H9 (cell line): Measurements from ENCODE around the gene IL25. TPM values are rescaled to one million over a fixed set of nuclear protein-coding genes. Genes with fewer than 3 reads are reported as not detected.

Source experiments
- DNase-seq: peaks from one replicate; pipeline ENCODE4 v3.0.0-alpha.2; 2017
- H2AFZ ChIP-seq: one replicate; pipeline ENCODE4 v1.6.1; 2013; ENCODE audit warnings: mild to moderate bottlenecking, low read length, control low read depth, moderate library complexity
- H2AK5ac ChIP-seq: 2 replicates; pipeline ENCODE4 v1.6.1; 2013; ENCODE audit warnings: low read length, control low read depth, mixed read lengths; ENCODE audit not compliant: insufficient read length
- H2BK120ac ChIP-seq: one replicate; pipeline ENCODE4 v1.6.1; 2013; ENCODE audit warnings: low read depth, mild to moderate bottlenecking, low read length, control low read depth, inconsistent platforms; ENCODE audit not compliant: poor library complexity, severe bottlenecking
- H2BK12ac ChIP-seq: 2 replicates; pipeline ENCODE4 v1.6.1; 2013; ENCODE audit warnings: low read length, control low read depth, mixed read lengths, low read depth; ENCODE audit not compliant: insufficient read length
- H2BK15ac ChIP-seq: 2 replicates; pipeline ENCODE4 v1.6.1; 2013; ENCODE audit warnings: low read depth, low read length, control low read depth
- H2BK20ac ChIP-seq: one replicate; pipeline ENCODE4 v1.6.1; 2013; ENCODE audit warnings: low read depth, mild to moderate bottlenecking, low read length, control low read depth, inconsistent platforms; ENCODE audit not compliant: poor library complexity, severe bottlenecking
- H2BK5ac ChIP-seq: 2 replicates; pipeline ENCODE4 v1.6.1; 2013; ENCODE audit warnings: low read length, control low read depth, mixed read lengths; ENCODE audit not compliant: insufficient read length
- H3K14ac ChIP-seq: 2 replicates; pipeline ENCODE4 v1.6.1; 2013; ENCODE audit warnings: low read length, control low read depth; ENCODE audit not compliant: insufficient read depth
- H3K18ac ChIP-seq: 2 replicates; pipeline ENCODE4 v1.6.1; 2013; ENCODE audit warnings: low read depth, mild to moderate bottlenecking, mixed read lengths, low read length, control low read depth; ENCODE audit not compliant: insufficient read length
- H3K23ac ChIP-seq: 2 replicates; pipeline ENCODE4 v1.6.1; 2013; ENCODE audit warnings: low read length, control low read depth, mixed read lengths, low read depth; ENCODE audit not compliant: insufficient read length
- H3K23me2 ChIP-seq: 2 replicates; pipeline ENCODE4 v1.6.1; 2013; ENCODE audit warnings: low read depth, mild to moderate bottlenecking, mixed read lengths, low read length, control low read depth; ENCODE audit not compliant: insufficient read length, poor library complexity, severe bottlenecking
- H3K27ac ChIP-seq: 2 replicates; pipeline ENCODE4 v1.5.1; 2013; ENCODE audit warnings: low read length, control low read depth, mixed read lengths, low read depth; ENCODE audit not compliant: insufficient read length
- H3K27me3 ChIP-seq: 2 replicates; pipeline ENCODE4 v1.6.1; 2013; ENCODE audit warnings: low read length, control low read depth, inconsistent platforms; ENCODE audit not compliant: insufficient read depth
- H3K4ac ChIP-seq: 2 replicates; pipeline ENCODE4 v1.6.1; 2013; ENCODE audit warnings: low read depth, mild to moderate bottlenecking, control low read depth, inconsistent platforms, low read length, moderate library complexity
- H3K4me1 ChIP-seq: 2 replicates; pipeline ENCODE4 v1.6.1; 2013; ENCODE audit warnings: low read length, control low read depth, inconsistent platforms; ENCODE audit not compliant: insufficient read depth
- H3K4me2 ChIP-seq: 2 replicates; pipeline ENCODE4 v1.6.1; 2013; ENCODE audit warnings: low read length, control low read depth, mixed read lengths; ENCODE audit not compliant: insufficient read length, insufficient read depth
- H3K56ac ChIP-seq: 2 replicates; pipeline ENCODE4 v1.6.1; 2013; ENCODE audit warnings: low read depth, mild to moderate bottlenecking, mixed read lengths, low read length, control low read depth; ENCODE audit not compliant: insufficient read length
- H3K79me1 ChIP-seq: 2 replicates; pipeline ENCODE4 v1.6.1; 2013; ENCODE audit warnings: low read depth, mild to moderate bottlenecking, moderate library complexity, low read length, control low read depth, inconsistent platforms; ENCODE audit not compliant: insufficient read depth, poor library complexity, severe bottlenecking
- H3K79me2 ChIP-seq: 2 replicates; pipeline ENCODE4 v1.6.1; 2013; ENCODE audit warnings: low read length, control low read depth, inconsistent platforms; ENCODE audit not compliant: insufficient read depth
- H3K9ac ChIP-seq: 2 replicates; pipeline ENCODE4 v1.6.1; 2013; ENCODE audit warnings: low read length, control low read depth, mixed read lengths; ENCODE audit not compliant: insufficient read length; ENCODE audit errors: extremely low read depth
- H3K9me3 ChIP-seq: one replicate; pipeline ENCODE4 v1.6.1; 2013; ENCODE audit warnings: low read depth, low read length, inconsistent platforms; ENCODE audit not compliant: control insufficient read depth
- H3T11ph ChIP-seq: one replicate; pipeline ENCODE4 v1.6.1; 2013; ENCODE audit warnings: mild to moderate bottlenecking, low read length, control low read depth, inconsistent platforms
- H4K20me1 ChIP-seq: one replicate; pipeline ENCODE4 v1.6.1; 2013; ENCODE audit not compliant: control insufficient read depth, insufficient read length, insufficient read depth
- H4K5ac ChIP-seq: 2 replicates; pipeline ENCODE4 v1.6.1; 2013; ENCODE audit warnings: low read depth, mild to moderate bottlenecking, mixed read lengths, low read length, control low read depth; ENCODE audit not compliant: insufficient read length
- H4K8ac ChIP-seq: replicated peaks from 2 replicates; pipeline ENCODE4 v1.6.1; 2013; ENCODE audit warnings: low read length, control low read depth, mixed read lengths, low read depth; ENCODE audit not compliant: insufficient read length
- H4K91ac ChIP-seq: 2 replicates; pipeline ENCODE4 v1.6.1; 2013; ENCODE audit warnings: low read depth, mild to moderate bottlenecking, moderate library complexity, mixed read lengths, low read length, control low read depth; ENCODE audit not compliant: insufficient read length
- H3K27ac Mint-ChIP-seq, 3 experiments: 2 replicates in 2 of 3; 3 replicates in 1 of 3; pipeline ENCODE4 v1.8.0; 2020 to 2021; ENCODE audit warnings: mixed read lengths in 3 of 3, mild to moderate bottlenecking in 1 of 3, moderate library complexity in 1 of 3
- H3K27me3 Mint-ChIP-seq: 2 replicates; pipeline ENCODE4 v1.8.0; 2021; ENCODE audit warnings: low read depth, mild to moderate bottlenecking, moderate library complexity, mixed read lengths
- H3K36me3 Mint-ChIP-seq, 3 experiments: 2 replicates in 2 of 3; 3 replicates in 1 of 3; pipeline ENCODE4 v1.8.0; 2020 to 2021; ENCODE audit warnings: low read depth in 3 of 3, mixed read lengths in 3 of 3; ENCODE audit not compliant: insufficient read depth in 1 of 3
- H3K4me1 Mint-ChIP-seq, 2 experiments: 2 replicates each; pipeline ENCODE4 v1.8.0; 2020; ENCODE audit warnings: mixed read lengths in 2 of 2
- H3K4me3 Mint-ChIP-seq, 2 experiments: 2 replicates in 1 of 2; 3 replicates in 1 of 2; pipeline ENCODE4 v1.8.0; 2020 to 2021; ENCODE audit warnings: mild to moderate bottlenecking in 2 of 2, mixed read lengths in 2 of 2, moderate library complexity in 1 of 2
- H3K9me3 Mint-ChIP-seq, 2 experiments: 2 replicates in 1 of 2; 3 replicates in 1 of 2; pipeline ENCODE4 v1.8.0; 2020; ENCODE audit warnings: mild to moderate bottlenecking in 2 of 2, mixed read lengths in 2 of 2, moderate library complexity in 1 of 2
- CTCF ChIP-seq: fragments of 200-600 bp; sonication (generic); conservative IDR thresholded peaks from 3 replicates; pipeline ENCODE4 v1.8.0; 2021; ENCODE audit warnings: antibody characterized with exemption, mild to moderate bottlenecking
- WGBS: extraction: QIAGEN DNeasy Blood & Tissue Kit; methylation state at CpG from one replicate; pipeline ENCODE4 v1.1.7; 2013; ENCODE audit warnings: missing lambda C conversion rate, low lambda C conversion rate, mixed read lengths; ENCODE audit not compliant: insufficient read length; ENCODE audit errors: extremely low coverage; 5-methylcytosine and 5-hydroxymethylcytosine counted together
- total RNA-seq: library from RNA; stranded (reverse); gene quantifications from 2 replicates; pipeline ENCODE4 v1.2.1, GENCODE V29; 2021

Gene IL25
- total RNA-seq, 1 experiment from 2014 or later: not detected

- Histone ChIP-seq H3K27ac (no peak overlapping the region), H3K79me1 (no peaks in the 10 kb centered on the region), H3K23ac (no peak overlapping the region), H2BK5ac (no peak overlapping the region), H2BK20ac (no peak overlapping the region), H3K18ac (no peak overlapping the region), H3K9me3 (no peaks in the 10 kb centered on the region), H3K14ac (no peak overlapping the region), H2AFZ (no peak overlapping the region), H2BK12ac (no peak overlapping the region), H4K20me1 (no peaks in the 10 kb centered on the region), H4K91ac (no peak overlapping the region), H3K56ac (no peak overlapping the region), H2BK120ac (no peak overlapping the region), H4K5ac (no peak overlapping the region), H3T11ph (no peak overlapping the region), H3K4ac (no peak overlapping the region), H3K27me3 (no peaks in the 10 kb centered on the region), H4K8ac (no peak overlapping the region), H2AK5ac (no peak overlapping the region), H2BK15ac (no peak overlapping the region), H3K4me2 (no peak overlapping the region), H3K79me2 (no peaks in the 10 kb centered on the region), H3K23me2 (no peaks in the 10 kb centered on the region), H3K4me1 (no peaks in the 10 kb centered on the region; the same call in 1 of the 2 replicates), H3K9ac (no peak overlapping the region)
- Mint-ChIP-seq H3K36me3 (peaks cover 1 to 11% (median 9%) of the 10 kb centered on the region in 3 experiments), H3K9me3 (peaks cover 39 to 47% of the 10 kb centered on the region in 2 experiments), H3K4me3 (no peak overlapping the region), H3K27ac (no peak overlapping the region), H3K4me1 (peaks cover 11 to 12% of the 10 kb centered on the region in 2 experiments), H3K27me3 (peaks cover 32% of the 10 kb centered on the region)
- WGBS: no CpG with 5 or more reads among the region's 1 CpG
- no peak for TF ChIP-seq CTCF
- no peak for DNase-seq
These were observed 32.9 kb upstream of the IL25 start for GRCh38 chr14:23339506-23340268.
